CD4-positive, alpha-beta T cell treated with Interferon alpha-2 for 1 hour (primary cell): ENCODE data around the gene LHX4.

Experiments
- DNase-seq, 2 donors: peaks; one replicate each; pipeline ENCODE4 v3.0.0-alpha.2; 2020 to 2022

LHX4 gene

GRCh38 chr1:180275726-180276125, 45.7 kb downstream of the LHX4 start:
- no peak for DNase-seq

GRCh38 chr1:180277476-180278193, 47.6 kb downstream of the LHX4 start:
- DNase-seq, result no peak

GRCh38 chr1:180278194-180278515, 48.1 kb downstream of the LHX4 start:
- DNase-seq, result no peak

GRCh38 chr1:180278596-180279395, 48.7 kb downstream of the LHX4 start:
- peak in 1 of 2 donors; percentile 2 for DNase-seq

- no peak for DNase-seq
Observed at GRCh38 chr1:180279651-180280050, 49.6 kb downstream of the LHX4 start.

GRCh38 chr1:180280617-180281016, 50.6 kb downstream of the LHX4 start:
- DNase-seq, result no peak

- no peak for DNase-seq
Observed at GRCh38 chr1:180281490-180281889, 51.4 kb downstream of the LHX4 start.

- DNase-seq, result no peak
Observed at GRCh38 chr1:180282401-180283044, 52.5 kb downstream of the LHX4 start.

GRCh38 chr1:180283098-180283497, 53.0 kb downstream of the LHX4 start:
- no peak for DNase-seq

- no peak for DNase-seq
Observed at GRCh38 chr1:180286417-180286816, 56.4 kb downstream of the LHX4 start.

GRCh38 chr1:180287988-180288705, 58.1 kb downstream of the LHX4 start:
- DNase-seq, result no peak

- DNase-seq, result no peak
Observed at GRCh38 chr1:180288940-180289339, 58.9 kb downstream of the LHX4 start.

GRCh38 chr1:180290265-180291001, 60.4 kb downstream of the LHX4 start:
- DNase-seq, result no peak

- DNase-seq, result no peak
Observed at GRCh38 chr1:180291004-180291403, 60.9 kb downstream of the LHX4 start.

- no peak for DNase-seq
Observed at GRCh38 chr1:180294711-180295110, 64.6 kb downstream of the LHX4 start.

- DNase-seq, result no peak
Observed at GRCh38 chr1:180295999-180296398, 65.9 kb downstream of the LHX4 start.

GRCh38 chr1:180299479-180300221, 69.6 kb downstream of the LHX4 start:
- DNase-seq, result no peak

- DNase-seq, result no peak
Observed at GRCh38 chr1:180301135-180301742, 71.2 kb downstream of the LHX4 start.

- no peak for DNase-seq
Observed at GRCh38 chr1:180309338-180309737, 79.3 kb downstream of the LHX4 start.

- no peak for DNase-seq
Observed at GRCh38 chr1:180310095-180310494, 80.0 kb downstream of the LHX4 start.

GRCh38 chr1:180311011-180311730, 81.1 kb downstream of the LHX4 start:
- DNase-seq, result no peak
